GM12878 (cell line): Measurements from ENCODE around the gene MAD1L1. TPM values are rescaled to one million over a fixed set of nuclear protein-coding genes. Genes with fewer than 3 reads are reported as not detected.
"Not testable (repeated sequence)": the region's sequence is repeated elsewhere in the genome, so short reads cannot be mapped to it uniquely, and the experiment has no call there.

Experiments
- ATAC-seq: fragments of 200-7000 bp; cut with Tn5 transposase; 3 replicates; pipeline ENCODE4 v1.9.1; 2020; ENCODE audit warnings: mild to moderate bottlenecking, moderate library complexity
- BruUV-seq: library from RNA; stranded (reverse); fragments of 400-500 nt; replicated peaks from 2 replicates; lab custom pipeline; 2021; lab: Mats Ljungman, UMichigan
- CTCF ChIA-PET: fragments of 300-600 bp; sonication (Branson Sonifier 250); formaldehyde crosslinking; extraction: SDS; loops from one replicate; lab custom pipeline; 2021; ENCODE audit warnings: inconsistent platforms; lab: Yijun Ruan, JAX
- POLR2A ChIA-PET: fragments of 350-600 bp; formaldehyde crosslinking; extraction: SDS; loops from one replicate; lab custom pipeline; 2021; ENCODE audit warnings: inconsistent platforms; lab: Charles Lee
- RAD21 ChIA-PET: fragments of 300-600 bp; sonication (Branson Sonifier 250); formaldehyde crosslinking; loops from one replicate; lab custom pipeline; 2023; ENCODE audit warnings: antibody characterized with exemption; ENCODE audit not compliant: unreplicated experiment; lab: Charles Lee
- SMC1A ChIA-PET: fragments of 300-600 bp; sonication (Branson Sonifier 250); formaldehyde crosslinking; loops from one replicate; lab custom pipeline; 2023; ENCODE audit not compliant: unreplicated experiment, uncharacterized antibody; lab: Charles Lee
- DNase-seq: peaks from one replicate; pipeline ENCODE4 v3.0.0-alpha.2; 2011; ENCODE audit warnings: low read depth, low spot score
- FAIRE-seq: peaks from 3 replicates; lab custom pipeline; 2011; peaks lifted over from hg19 to GRCh38; lab: Jason Lieb, UNC
- H2AFZ ChIP-seq: 2 replicates; pipeline ENCODE4 v1.6.0; 2011; ENCODE audit warnings: low read depth, low read length, control low read depth; ENCODE audit not compliant: control insufficient read depth
- H3K27ac ChIP-seq: 2 replicates; pipeline ENCODE4 v1.5.1; 2011; ENCODE audit warnings: control low read depth; ENCODE audit not compliant: control insufficient read depth, insufficient read depth
- H3K27me3 ChIP-seq, 2 experiments: replicated peaks in 1 of 2; 2 replicates each; pipeline versions ENCODE4 v1.6.0 to v1.6.1; 2011; ENCODE audit warnings: low read length in 1 of 2; ENCODE audit not compliant: control insufficient read depth in 2 of 2, insufficient read depth in 2 of 2
- H3K36me3 ChIP-seq, 2 experiments: 2 replicates each; pipeline ENCODE4 v1.5.1; 2011; ENCODE audit warnings: low read length in 1 of 2; ENCODE audit not compliant: control insufficient read depth in 2 of 2, insufficient read depth in 2 of 2
- H3K4me1 ChIP-seq: 2 replicates; pipeline ENCODE4 v1.6.1; 2011; ENCODE audit warnings: mild to moderate bottlenecking, low read length, moderate library complexity, mixed read lengths; ENCODE audit not compliant: control insufficient read depth, insufficient read depth
- H3K4me2 ChIP-seq: 2 replicates; pipeline ENCODE4 v1.6.0; 2011; ENCODE audit warnings: control low read depth; ENCODE audit not compliant: control insufficient read depth, insufficient read depth
- H3K4me3 ChIP-seq: fragments of 200-600 bp; sonication (generic); 2 replicates; pipeline ENCODE4 v1.5.1; 2016
- H3K79me2 ChIP-seq: 2 replicates; pipeline ENCODE4 v1.6.0; 2011; ENCODE audit warnings: low read length; ENCODE audit not compliant: control insufficient read depth, insufficient read depth
- H3K9ac ChIP-seq: 2 replicates; pipeline ENCODE4 v1.8.0; 2011; ENCODE audit warnings: low read length, control low read depth, mixed read lengths; ENCODE audit not compliant: control insufficient read depth, insufficient read depth
- H3K9me3 ChIP-seq: replicated peaks from 3 replicates; pipeline ENCODE4 v1.5.1; 2011; ENCODE audit warnings: mild to moderate bottlenecking, low read length; ENCODE audit not compliant: control insufficient read depth, insufficient read depth
- H4K20me1 ChIP-seq: 2 replicates; pipeline ENCODE4 v1.6.0; 2011; ENCODE audit not compliant: control insufficient read depth, insufficient read depth
- ZNF592 ChIP-seq: fragments of 450-650 bp; IDR thresholded peaks from 2 replicates; pipeline ENCODE4 v1.6.1; 2017; ENCODE audit warnings: mild to moderate bottlenecking, moderate library complexity
- WGBS: methylation state at CpG from one replicate; pipeline ENCODE4 v1.1.6; 2016; ENCODE audit warnings: low lambda C conversion rate; ENCODE audit not compliant: insufficient replicate concordance, insufficient coverage; ENCODE audit errors: missing lambda C conversion rate; 5-methylcytosine and 5-hydroxymethylcytosine counted together
- in situ Hi-C: fragments of 300-500 bp; cut with MboI; formaldehyde crosslinking; loops from 9 replicates; pipeline ENCODE4 v1.14.3; 2018; ENCODE audit warnings: mixed read lengths
- intact Hi-C: fragments of 100-400 bp; cut with micrococcal nuclease; formaldehyde crosslinking; loops from one replicate; pipeline ENCODE4 v1.14.2; 2022; ENCODE audit not compliant: unreplicated experiment
- polyA plus RNA-seq, 11 experiments: library from polyadenylated mRNA; depleted of rRNA in 4 of 11; unstranded in 6 of 11; stranded (reverse) in 5 of 11; fragments of >200 nt; fragmentation: Nextera tagmentation in 4 of 11; fragmentation: Illumina TruSeq in 1 of 11; extraction: Ambion mirVana in 4 of 11; extraction: Trizol in 1 of 11; gene quantifications; 1 replicate in 1 of 11; 2 replicates in 10 of 11; pipeline versions ENCODE4 v1.2.1 to v1.2.3, GENCODE V29; 2011 to 2016; ENCODE audit warnings: inconsistent platforms in 2 of 11, missing spikeins in 2 of 11, low read depth in 1 of 11
- total RNA-seq, 4 experiments: library from RNA; depleted of rRNA in 3 of 4; stranded (reverse); fragments of >200 nt in 3 of 4; fragmentation: Illumina TruSeq in 1 of 4; extraction: Trizol in 1 of 4; gene quantifications; 2 replicates each; pipeline versions ENCODE4 v1.2.1 to v1.2.3, GENCODE V29; 2013 to 2021

The MAD1L1 gene
- total and polyA plus RNA-seq, 10 of the 15 experiments (the other 5 are each of a cell fraction or from before 2014, with no cell fraction given) = 2.2 to 76.8 (median 38.3) TPM

GRCh38 chr7:1996816-1997215, 235.9 kb downstream of the MAD1L1 start (continued):
- TF ChIP-seq ZNF592 = no peak

GRCh38 chr7:1995911-1996420, 236.8 kb downstream of the MAD1L1 start:
- FAIRE-seq, DNase-seq, H3K4me2 ChIP-seq, H3K79me2 ChIP-seq, POLR2A ChIA-PET, ATAC-seq, H3K4me1 ChIP-seq, RAD21 ChIA-PET, intact Hi-C loops, H3K36me3 ChIP-seq, BruUV-seq, H4K20me1 ChIP-seq, H3K4me3 ChIP-seq, H3K9ac ChIP-seq, H2AFZ ChIP-seq, SMC1A ChIA-PET, H3K27ac ChIP-seq, H3K27me3 ChIP-seq, in situ Hi-C loops, H3K9me3 ChIP-seq: not testable (repeated sequence)
- CTCF ChIA-PET = interaction anchor here (1.1 kb wide), 1 partner anchor 199 kb away, joined by 3 read pairs; no protein-coding TSS in a partner anchor
- WGBS = 96% methylated on average over 22 of the region's 24 CpGs
